ENCODE data around the gene OR8B12.

The OR8B12 gene

DNA sequence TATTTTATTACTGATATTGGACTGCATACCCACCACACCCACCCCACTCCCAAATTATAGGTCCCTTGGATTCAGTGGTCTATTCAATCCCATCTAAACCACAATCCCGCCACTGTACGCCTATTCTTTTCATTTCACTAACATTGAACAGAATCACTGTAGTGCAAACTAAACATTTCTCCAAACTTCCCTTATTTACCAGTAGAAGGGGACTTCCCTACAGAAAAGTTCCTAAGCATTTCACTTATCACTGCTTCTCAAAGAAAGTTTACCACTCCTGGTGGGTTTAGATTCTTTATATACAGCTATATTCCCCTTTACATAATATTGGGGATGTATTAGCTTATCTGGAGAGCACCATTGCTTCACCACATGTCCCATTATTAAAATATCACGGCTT is 29.3 kb downstream of the OR8B12 start:
- TF ChIP-seq, protein P1, sequence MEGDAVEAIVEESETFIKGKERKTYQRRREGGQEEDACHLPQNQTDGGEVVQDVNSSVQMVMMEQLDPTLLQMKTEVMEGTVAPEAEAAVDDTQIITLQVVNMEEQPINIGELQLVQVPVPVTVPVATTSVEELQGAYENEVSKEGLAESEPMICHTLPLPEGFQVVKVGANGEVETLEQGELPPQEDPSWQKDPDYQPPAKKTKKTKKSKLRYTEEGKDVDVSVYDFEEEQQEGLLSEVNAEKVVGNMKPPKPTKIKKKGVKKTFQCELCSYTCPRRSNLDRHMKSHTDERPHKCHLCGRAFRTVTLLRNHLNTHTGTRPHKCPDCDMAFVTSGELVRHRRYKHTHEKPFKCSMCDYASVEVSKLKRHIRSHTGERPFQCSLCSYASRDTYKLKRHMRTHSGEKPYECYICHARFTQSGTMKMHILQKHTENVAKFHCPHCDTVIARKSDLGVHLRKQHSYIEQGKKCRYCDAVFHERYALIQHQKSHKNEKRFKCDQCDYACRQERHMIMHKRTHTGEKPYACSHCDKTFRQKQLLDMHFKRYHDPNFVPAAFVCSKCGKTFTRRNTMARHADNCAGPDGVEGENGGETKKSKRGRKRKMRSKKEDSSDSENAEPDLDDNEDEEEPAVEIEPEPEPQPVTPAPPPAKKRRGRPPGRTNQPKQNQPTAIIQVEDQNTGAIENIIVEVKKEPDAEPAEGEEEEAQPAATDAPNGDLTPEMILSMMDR (IDR thresholded peaks at IDR 0.05; ENCODE audit: insufficient read depth, low read depth, low read length, missing control alignments), result no peak

DNA sequence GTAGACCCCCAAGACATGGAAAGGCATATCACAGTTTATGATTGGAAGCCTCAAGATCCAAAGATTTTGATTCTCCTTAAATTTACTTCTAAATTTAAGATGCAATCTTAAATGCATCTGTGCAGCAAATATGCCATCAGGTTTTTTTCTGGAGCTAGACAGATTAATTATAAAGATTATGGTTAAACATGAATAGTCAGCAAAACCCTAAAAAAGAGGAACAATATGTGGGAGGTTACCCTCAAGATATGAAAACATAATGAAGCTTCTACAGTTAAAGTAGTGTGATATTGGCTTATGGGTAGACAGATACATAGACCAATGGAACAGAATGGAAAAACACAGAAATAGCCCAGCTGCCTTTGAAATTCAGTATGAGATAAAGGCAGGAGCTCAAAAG is 31.7 kb downstream of the OR8B12 start:
- no peak overlapping the region for H3K4me3 ChIP-seq (ENCODE audit: low read depth, low read length)
- DNase-seq (ENCODE audit: low read depth), result no peak

More for the DNA sequence above, 29.3 kb downstream of the OR8B12 start:
- H3K4me3 ChIP-seq (ENCODE audit: low read depth, low read length), result no peak overlapping the region
- no peak for DNase-seq (ENCODE audit: low read depth)

DNA sequence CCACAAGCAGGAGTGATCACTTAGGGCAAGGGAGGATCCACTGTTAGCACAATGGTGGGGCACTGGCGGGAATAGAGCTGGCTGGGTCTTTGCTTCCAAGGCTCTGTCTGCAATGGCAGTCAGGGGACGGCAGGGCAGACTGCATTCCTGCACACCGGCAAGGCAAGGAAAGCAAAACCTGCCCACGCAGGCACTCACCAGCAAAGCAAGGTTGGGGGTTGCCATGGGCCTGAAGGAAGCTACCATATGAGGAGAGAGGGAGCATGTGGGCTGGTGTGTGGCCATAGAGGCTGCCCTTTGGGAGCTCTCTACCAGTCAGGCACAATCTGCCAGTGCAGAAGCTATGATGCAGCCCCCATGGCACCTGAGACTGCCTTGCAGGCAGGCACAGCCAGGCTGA is 33.2 kb downstream of the OR8B12 start:
- H3K4me3 ChIP-seq (ENCODE audit: low read depth, low read length), result no peak overlapping the region
- no peak for DNase-seq (ENCODE audit: low read depth)
- TF ChIP-seq, protein P1 (IDR thresholded peaks at IDR 0.05; ENCODE audit: insufficient read depth, low read depth, low read length, missing control alignments), result no peak

More for the DNA sequence above, 31.7 kb downstream of the OR8B12 start:
- TF ChIP-seq, protein P1 (IDR thresholded peaks at IDR 0.05; ENCODE audit: insufficient read depth, low read depth, low read length, missing control alignments), result no peak

- DNase-seq (ENCODE audit: low read depth), result no peak
- TF ChIP-seq, protein P1 (IDR thresholded peaks at IDR 0.05; ENCODE audit: insufficient read depth, low read depth, low read length, missing control alignments), result no peak
- H3K4me3 ChIP-seq (ENCODE audit: low read depth, low read length), result no peak overlapping the region
These were observed 43.7 kb downstream of the OR8B12 start for GRCh38 chr11:124499711-124500110.

DNA sequence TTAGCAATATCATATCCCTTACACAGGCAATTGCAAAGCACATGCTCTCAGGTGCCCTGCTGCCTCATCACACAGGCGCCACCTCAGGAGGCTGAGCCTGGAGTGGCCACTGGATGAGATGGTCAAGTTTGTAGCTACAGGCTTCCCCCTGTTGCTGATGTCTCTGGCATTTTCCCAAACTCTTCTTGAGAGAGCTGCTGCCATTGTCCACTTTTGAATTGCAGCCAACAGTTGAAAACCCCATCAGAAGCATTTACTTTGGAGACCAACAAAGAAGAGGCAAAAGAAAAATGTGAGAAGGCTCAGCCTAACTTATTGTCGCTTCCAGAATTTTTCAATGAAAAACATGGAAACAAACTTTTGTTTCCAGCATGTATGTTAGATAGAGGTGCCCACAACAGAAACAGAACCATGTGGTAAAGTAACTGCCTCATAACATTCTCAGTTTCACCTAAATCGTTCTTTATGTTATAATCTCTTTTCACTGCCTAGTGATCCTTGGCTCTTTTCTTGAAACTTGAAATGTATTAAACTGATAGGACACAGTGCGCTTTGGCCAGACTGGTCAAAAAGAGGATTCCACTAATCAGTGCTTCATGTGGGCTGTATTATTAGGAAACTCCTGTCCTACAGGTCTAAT is 50.3 kb downstream of the OR8B12 start:
- H3K4me3 ChIP-seq (ENCODE audit: low read depth, low read length), result no peak overlapping the region
- no peak for DNase-seq (ENCODE audit: low read depth)
- TF ChIP-seq, protein P1 (IDR thresholded peaks at IDR 0.05; ENCODE audit: insufficient read depth, low read depth, low read length, missing control alignments), result no peak
